Measurements from ENCODE around the gene PPP2CA.
"Not testable (repeated sequence)": the region's sequence is repeated elsewhere in the genome, so short reads cannot be mapped to it uniquely, and the experiment has no call there.

The PPP2CA gene

GRCh38 chr5:134203630-134204029 is 22.2 kb downstream of the PPP2CA start:
- no peak for DNase-seq

GRCh38 chr5:134195666-134196065 is 30.2 kb downstream of the PPP2CA start:
- no peak for DNase-seq

- DNase-seq = no peak
Observed at GRCh38 chr5:134189031-134189430, 36.8 kb downstream of the PPP2CA start.

GRCh38 chr5:134188092-134188491 is 37.8 kb downstream of the PPP2CA start:
- DNase-seq = no peak

GRCh38 chr5:134184155-134185135 is 41.4 kb downstream of the PPP2CA start:
- DNase-seq = peak in 43 of 51 donors; percentile 7 to 77 (median 35)

DNA sequence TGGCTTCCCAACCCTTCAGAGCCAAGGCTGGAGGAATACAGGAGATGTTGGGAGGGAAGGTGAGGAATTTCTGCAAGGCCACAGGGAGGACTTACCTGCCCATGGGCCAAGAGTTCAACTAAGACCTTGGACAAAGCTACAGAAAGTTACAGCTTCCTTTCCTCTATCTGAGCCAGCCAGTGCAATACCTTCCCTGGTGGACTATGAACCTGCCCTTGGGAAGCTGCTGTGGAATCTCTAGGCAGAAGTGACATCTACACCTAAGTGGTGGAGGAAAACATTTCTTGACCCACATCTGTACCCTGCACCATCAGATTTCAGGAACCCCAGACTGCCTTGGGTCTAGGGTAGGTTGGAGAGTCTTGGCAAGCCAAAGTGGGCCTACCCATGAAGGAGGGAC is 42.4 kb downstream of the PPP2CA start:
- no peak for DNase-seq

- DNase-seq = peak in 1 of 51 donors; percentile 6
Observed at GRCh38 chr5:134178096-134178419, 47.8 kb downstream of the PPP2CA start.

DNA sequence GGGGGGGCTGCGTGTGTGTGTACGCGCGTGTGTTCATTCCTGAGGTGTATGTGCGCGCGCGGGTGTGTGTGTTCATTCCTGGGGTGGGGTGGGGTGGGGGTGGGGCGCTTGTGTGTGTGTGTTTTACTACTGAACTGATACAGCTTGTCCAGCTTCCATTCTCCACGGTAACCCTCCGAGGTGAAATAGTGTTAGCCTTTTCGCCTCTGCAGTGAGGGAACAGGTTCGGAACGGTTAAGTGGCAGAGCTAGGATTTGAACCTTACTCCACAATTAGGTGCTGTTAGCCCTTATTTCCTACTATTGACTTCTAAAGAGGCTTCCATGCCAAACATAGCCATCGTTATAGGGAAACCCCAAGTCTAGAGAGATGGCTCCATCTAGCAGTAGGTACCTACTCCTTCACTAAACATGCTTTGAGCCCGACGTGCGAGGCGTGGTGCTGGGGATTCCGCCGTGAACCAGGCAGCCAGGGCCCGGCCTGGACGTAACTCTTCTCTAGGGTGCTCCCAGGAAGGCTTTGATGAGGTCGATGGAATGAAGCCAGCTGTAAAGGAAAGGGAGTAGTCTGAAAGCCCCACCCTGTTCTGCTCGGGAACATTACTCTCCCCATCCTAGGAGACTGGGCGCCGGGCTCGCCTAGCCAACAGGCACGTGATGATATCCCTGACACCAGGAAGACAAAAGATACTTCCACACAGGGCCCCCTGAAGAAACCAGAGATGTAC is 48.3 kb downstream of the PPP2CA start:
- peak in 15 of 51 donors; percentile 6 to 82 (median 64) for DNase-seq

DNA sequence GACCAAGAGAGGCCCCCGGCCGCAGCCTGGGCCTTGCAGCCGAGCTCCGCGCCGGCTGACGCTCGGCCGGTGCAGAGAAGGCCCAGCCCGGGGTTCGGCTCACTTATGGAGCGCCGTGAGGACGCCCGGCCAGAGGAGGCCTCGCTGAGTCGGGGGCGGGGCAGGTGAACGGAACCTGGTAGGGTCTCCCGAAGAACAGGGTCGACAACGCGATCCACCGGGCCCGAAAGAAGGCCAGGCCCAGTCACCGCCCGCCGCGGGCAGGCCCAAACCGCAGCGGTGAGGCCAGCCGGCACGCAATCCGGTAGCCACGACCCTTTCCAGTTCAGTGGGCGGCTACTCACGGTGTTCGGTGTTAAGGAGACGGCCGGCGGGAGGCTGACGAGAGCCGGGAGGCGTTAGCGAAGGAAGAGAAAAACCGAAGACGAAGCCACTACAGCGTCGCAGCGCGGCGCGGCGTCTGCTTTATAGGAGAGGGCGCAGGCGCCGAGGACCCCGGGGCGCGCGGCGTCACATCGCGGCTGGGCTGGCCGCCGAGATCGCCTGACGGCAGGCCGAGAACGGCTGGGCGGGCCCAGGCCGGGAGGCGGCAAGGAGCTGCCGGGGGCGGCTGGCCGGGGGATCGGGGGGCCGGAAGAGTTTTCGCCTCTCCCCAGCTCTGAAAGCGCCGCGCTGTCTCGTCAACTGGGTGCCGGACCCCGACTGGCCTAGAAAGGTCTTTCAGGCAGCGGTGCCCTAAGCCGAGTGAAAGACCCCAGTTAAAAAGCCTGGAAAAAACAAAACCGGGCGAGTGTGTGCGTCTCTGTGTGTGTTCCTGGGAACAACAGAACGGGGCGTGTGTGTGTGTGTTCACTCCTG is 49.1 kb downstream of the PPP2CA start, which contains the start of gene SKP1:
SKP1 (minus strand) TSS at position 440 of the 858 bp plus-strand sequence. CDS start 2,928 bp downstream, outside the sequence.
- peak; percentile 46 to 95 (median 76) for DNase-seq

- peak in 7 of 51 donors; percentile 28 to 49 (median 40) for DNase-seq
Observed at GRCh38 chr5:134175921-134176510, 49.9 kb downstream of the PPP2CA start.

- no peak for DNase-seq
Observed at GRCh38 chr5:134174841-134175839, 50.7 kb downstream of the PPP2CA start.

DNA sequence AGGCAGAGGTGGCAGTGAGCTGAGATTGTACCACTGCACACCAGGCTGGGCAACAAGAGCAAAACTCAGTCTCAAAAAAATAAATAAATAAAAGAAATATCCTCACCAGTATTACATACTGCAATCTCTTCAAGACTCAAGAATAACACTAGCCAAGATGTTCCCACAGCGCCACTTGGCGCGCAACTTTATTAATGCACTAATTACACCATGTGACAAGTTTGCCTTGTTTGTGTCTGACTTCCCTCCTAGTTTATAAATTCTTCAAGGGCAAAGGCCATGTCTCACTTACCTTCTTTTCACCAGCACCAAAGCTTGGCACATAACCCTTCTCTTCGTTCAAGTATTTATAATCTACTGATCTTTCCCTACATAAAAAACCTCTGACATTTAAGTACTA is 53.9 kb downstream of the PPP2CA start:
- DNase-seq = no peak

GRCh38 chr5:134162592-134162991 is 63.3 kb downstream of the PPP2CA start:
- no peak for DNase-seq

GRCh38 chr5:134161513-134162395 is 64.1 kb downstream of the PPP2CA start:
- DNase-seq = no peak

DNA sequence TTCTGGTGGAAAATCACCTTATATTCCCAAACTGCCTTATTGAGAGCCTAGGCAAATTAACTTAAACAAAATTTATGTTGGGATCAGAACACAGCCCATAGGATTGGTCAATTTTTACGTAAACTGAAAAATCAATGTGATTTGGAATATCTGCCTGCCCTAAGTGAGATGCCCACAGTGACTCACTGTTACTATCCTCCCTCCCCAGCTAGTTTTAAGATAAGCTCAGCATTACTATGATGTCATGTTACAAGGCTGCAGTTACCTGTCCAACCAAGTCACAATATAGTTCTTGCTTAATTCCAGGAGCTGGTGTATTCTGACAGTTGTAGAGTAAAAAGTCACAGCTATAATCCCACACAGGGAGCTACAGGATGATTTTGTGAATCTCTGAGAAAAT is 72.2 kb downstream of the PPP2CA start:
- no peak for DNase-seq

DNA sequence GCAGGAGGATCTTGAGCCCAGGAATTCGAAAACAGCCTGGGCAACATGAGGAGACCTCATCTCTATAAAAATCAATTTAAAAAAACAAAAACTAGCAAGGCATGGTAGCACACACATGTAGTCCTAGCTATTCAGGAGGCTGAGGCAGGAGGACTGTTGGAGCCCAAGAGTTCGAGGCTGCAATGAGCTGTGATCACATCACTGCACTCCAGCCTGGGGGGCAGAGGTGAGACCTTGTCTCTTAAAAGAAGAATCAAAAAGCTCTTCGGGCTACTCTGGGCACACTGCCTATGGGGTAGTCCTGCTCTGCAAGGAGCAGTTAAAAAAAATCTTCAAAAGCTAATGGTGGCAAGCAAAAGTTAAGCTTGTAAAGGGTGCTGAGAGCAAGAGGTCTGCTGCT is 72.6 kb downstream of the PPP2CA start:
- DNase-seq = no peak

GRCh38 chr5:134152173-134152832 is 73.6 kb downstream of the PPP2CA start:
- not testable (repeated sequence) for DNase-seq

DNA sequence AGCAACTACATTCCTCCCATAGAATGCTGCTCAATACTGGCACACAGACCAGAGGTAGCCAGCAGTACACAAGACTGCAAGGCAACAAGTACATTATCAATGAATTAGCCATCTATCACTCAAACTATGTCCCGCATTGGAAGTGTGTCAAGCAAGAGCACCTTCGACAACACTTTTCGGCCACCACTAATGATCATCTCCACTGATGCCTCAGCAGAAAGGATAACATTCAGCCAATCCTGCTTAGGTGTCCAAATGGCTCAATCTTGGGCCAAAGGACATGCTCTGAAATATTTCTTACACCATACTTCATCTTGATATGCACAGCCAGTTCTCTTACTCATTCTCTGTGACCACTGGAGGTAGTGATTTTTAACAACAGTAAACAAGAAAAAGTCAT is 74.2 kb downstream of the PPP2CA start:
- no peak for DNase-seq
